GM12878 (cell line): Measurements from ENCODE around the gene PUS7L. TPM values are rescaled to one million over a fixed set of nuclear protein-coding genes. Genes with fewer than 3 reads are reported as not detected.
A peak's percentile ranks its signal among the peaks of the same experiment; 100 is the strongest.

ENCODE experiments used
- ATAC-seq: fragments of 200-7000 bp; cut with Tn5 transposase; 3 replicates; pipeline ENCODE4 v1.9.1; 2020; ENCODE audit warnings: mild to moderate bottlenecking, moderate library complexity
- BruUV-seq: library from RNA; stranded (reverse); fragments of 400-500 nt; replicated peaks from 2 replicates; lab custom pipeline; 2021; lab: Mats Ljungman, UMichigan
- CTCF ChIA-PET: fragments of 300-600 bp; sonication (Branson Sonifier 250); formaldehyde crosslinking; extraction: SDS; loops from one replicate; lab custom pipeline; 2021; ENCODE audit warnings: inconsistent platforms; lab: Yijun Ruan, JAX
- POLR2A ChIA-PET: fragments of 350-600 bp; formaldehyde crosslinking; extraction: SDS; loops from one replicate; lab custom pipeline; 2021; ENCODE audit warnings: inconsistent platforms; lab: Charles Lee
- RAD21 ChIA-PET: fragments of 300-600 bp; sonication (Branson Sonifier 250); formaldehyde crosslinking; loops from one replicate; lab custom pipeline; 2023; ENCODE audit warnings: antibody characterized with exemption; ENCODE audit not compliant: unreplicated experiment; lab: Charles Lee
- SMC1A ChIA-PET: fragments of 300-600 bp; sonication (Branson Sonifier 250); formaldehyde crosslinking; loops from one replicate; lab custom pipeline; 2023; ENCODE audit not compliant: unreplicated experiment, uncharacterized antibody; lab: Charles Lee
- DNase-seq: peaks from one replicate; pipeline ENCODE4 v3.0.0-alpha.2; 2011; ENCODE audit warnings: low read depth, low spot score
- FAIRE-seq: peaks from 3 replicates; lab custom pipeline; 2011; peaks lifted over from hg19 to GRCh38; lab: Jason Lieb, UNC
- H2AFZ ChIP-seq: 2 replicates; pipeline ENCODE4 v1.6.0; 2011; ENCODE audit warnings: low read depth, low read length, control low read depth; ENCODE audit not compliant: control insufficient read depth
- H3K27ac ChIP-seq: 2 replicates; pipeline ENCODE4 v1.5.1; 2011; ENCODE audit warnings: control low read depth; ENCODE audit not compliant: control insufficient read depth, insufficient read depth
- H3K27me3 ChIP-seq, 2 experiments: replicated peaks in 1 of 2; 2 replicates each; pipeline versions ENCODE4 v1.6.0 to v1.6.1; 2011; ENCODE audit warnings: low read length in 1 of 2; ENCODE audit not compliant: control insufficient read depth in 2 of 2, insufficient read depth in 2 of 2
- H3K36me3 ChIP-seq, 2 experiments: 2 replicates each; pipeline ENCODE4 v1.5.1; 2011; ENCODE audit warnings: low read length in 1 of 2; ENCODE audit not compliant: control insufficient read depth in 2 of 2, insufficient read depth in 2 of 2
- H3K4me1 ChIP-seq: 2 replicates; pipeline ENCODE4 v1.6.1; 2011; ENCODE audit warnings: mild to moderate bottlenecking, low read length, moderate library complexity, mixed read lengths; ENCODE audit not compliant: control insufficient read depth, insufficient read depth
- H3K4me2 ChIP-seq: 2 replicates; pipeline ENCODE4 v1.6.0; 2011; ENCODE audit warnings: control low read depth; ENCODE audit not compliant: control insufficient read depth, insufficient read depth
- H3K4me3 ChIP-seq: fragments of 200-600 bp; sonication (generic); 2 replicates; pipeline ENCODE4 v1.5.1; 2016
- H3K79me2 ChIP-seq: 2 replicates; pipeline ENCODE4 v1.6.0; 2011; ENCODE audit warnings: low read length; ENCODE audit not compliant: control insufficient read depth, insufficient read depth
- H3K9ac ChIP-seq: 2 replicates; pipeline ENCODE4 v1.8.0; 2011; ENCODE audit warnings: low read length, control low read depth, mixed read lengths; ENCODE audit not compliant: control insufficient read depth, insufficient read depth
- H3K9me3 ChIP-seq: replicated peaks from 3 replicates; pipeline ENCODE4 v1.5.1; 2011; ENCODE audit warnings: mild to moderate bottlenecking, low read length; ENCODE audit not compliant: control insufficient read depth, insufficient read depth
- H4K20me1 ChIP-seq: 2 replicates; pipeline ENCODE4 v1.6.0; 2011; ENCODE audit not compliant: control insufficient read depth, insufficient read depth
- BMI1 ChIP-seq: fragments of 450-650 bp; IDR thresholded peaks from 2 replicates; pipeline ENCODE4 v1.6.1; 2016; ENCODE audit warnings: mild to moderate bottlenecking, moderate library complexity, borderline replicate concordance
- ZBTB40 ChIP-seq: fragments of 450-650 bp; IDR thresholded peaks from 2 replicates; pipeline ENCODE4 v1.6.1; 2016; ENCODE audit warnings: mild to moderate bottlenecking, moderate library complexity, borderline replicate concordance
- WGBS: methylation state at CpG from one replicate; pipeline ENCODE4 v1.1.6; 2016; ENCODE audit warnings: low lambda C conversion rate; ENCODE audit not compliant: insufficient replicate concordance, insufficient coverage; ENCODE audit errors: missing lambda C conversion rate; 5-methylcytosine and 5-hydroxymethylcytosine counted together
- in situ Hi-C: fragments of 300-500 bp; cut with MboI; formaldehyde crosslinking; loops from 9 replicates; pipeline ENCODE4 v1.14.3; 2018; ENCODE audit warnings: mixed read lengths
- intact Hi-C: fragments of 100-400 bp; cut with micrococcal nuclease; formaldehyde crosslinking; loops from one replicate; pipeline ENCODE4 v1.14.2; 2022; ENCODE audit not compliant: unreplicated experiment
- polyA plus RNA-seq, 11 experiments: library from polyadenylated mRNA; depleted of rRNA in 4 of 11; unstranded in 6 of 11; stranded (reverse) in 5 of 11; fragments of >200 nt; fragmentation: Nextera tagmentation in 4 of 11; fragmentation: Illumina TruSeq in 1 of 11; extraction: Ambion mirVana in 4 of 11; extraction: Trizol in 1 of 11; gene quantifications; 1 replicate in 1 of 11; 2 replicates in 10 of 11; pipeline versions ENCODE4 v1.2.1 to v1.2.3, GENCODE V29; 2011 to 2016; ENCODE audit warnings: inconsistent platforms in 2 of 11, missing spikeins in 2 of 11, low read depth in 1 of 11
- total RNA-seq, 4 experiments: library from RNA; depleted of rRNA in 3 of 4; stranded (reverse); fragments of >200 nt in 3 of 4; fragmentation: Illumina TruSeq in 1 of 4; extraction: Trizol in 1 of 4; gene quantifications; 2 replicates each; pipeline versions ENCODE4 v1.2.1 to v1.2.3, GENCODE V29; 2013 to 2021
- TF ChIP-seq, protein P1 (sequence below): fragments of 450-650 bp; IDR thresholded peaks from 2 replicates; pipeline ENCODE4 v1.6.1; 2016; ENCODE audit warnings: mild to moderate bottlenecking

The PUS7L gene
- total and polyA plus RNA-seq, 10 of the 15 experiments (the other 5 are each of a cell fraction or from before 2014, with no cell fraction given) = 7.2 to 42.1 (median 19.6) TPM

DNA sequence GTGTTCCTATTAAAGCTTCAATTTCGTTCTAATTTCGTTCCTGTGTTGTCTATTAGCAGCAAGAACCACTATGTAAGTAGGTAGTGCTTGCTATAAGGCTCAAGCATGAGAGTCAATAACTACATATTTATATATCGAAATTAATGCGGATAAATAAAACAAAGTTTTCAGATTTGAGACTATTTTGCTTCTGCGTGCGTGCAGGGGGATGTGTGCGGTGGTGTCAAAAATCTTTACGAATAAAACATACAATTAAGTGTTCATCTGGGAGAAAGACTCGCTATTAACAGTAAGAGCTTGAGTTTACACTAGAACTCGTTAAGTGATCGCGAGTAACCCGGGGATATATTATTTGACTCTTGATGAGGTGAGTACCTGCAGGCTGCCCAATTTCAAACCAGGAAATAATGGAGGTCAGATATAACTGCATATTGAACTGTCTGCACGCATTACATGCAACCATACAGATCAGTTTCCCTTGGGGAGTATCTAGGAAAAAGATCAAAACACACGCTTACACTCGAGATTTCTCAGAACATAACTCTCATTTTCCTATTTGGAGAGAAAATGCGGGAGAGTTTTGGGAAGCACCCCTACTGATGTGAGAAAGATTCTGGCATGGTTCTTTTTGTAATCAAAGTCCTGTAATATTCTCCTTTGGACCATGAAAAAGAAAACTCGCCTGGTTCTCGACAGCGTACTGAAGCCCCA is 46.7 kb upstream of the PUS7L start:
- ATAC-seq (peak; percentile 51), FAIRE-seq (no peak), DNase-seq (no peak)
- Histone ChIP-seq H3K9me3 (no peaks in the 10 kb centered on the region), H3K4me3 (peak overlapping the region; percentile 84), H3K4me2 (peak overlapping the region; percentile 74), H3K4me1 (no peaks in the 10 kb centered on the region), H3K79me2 (peaks cover 40% of the 10 kb centered on the region), H3K27me3 (no peaks in the 10 kb centered on the region), H3K27ac (peak overlapping the region; percentile 96), H2AFZ (peak overlapping the region; percentile 84), H4K20me1 (no peaks in the 10 kb centered on the region), H3K9ac (peak overlapping the region; percentile 93), H3K36me3 (peaks cover 0 to 9% of the 10 kb centered on the region in 2 experiments; a peak in 2 of 4 replicates)
- ChIA-PET RAD21 (interaction anchor here (1.8 to 3.0 kb wide), 4 partner anchors 12 to 77 kb away, joined by 4 to 17 read pairs (median 8); partner anchors contain the start of genes IRAK4 and PUS7L), CTCF (interaction anchor here (1.2 to 3.7 kb wide), 2 partner anchors 45 to 77 kb away, joined by 5 to 21 read pairs; partner anchors contain the start of genes IRAK4 and PUS7L), SMC1A (interaction anchor here (0.8 to 3.8 kb wide), 11 partner anchors 9 to 80 kb away, joined by 3 to 12 read pairs (median 5); partner anchors contain the start of genes IRAK4 and PUS7L), POLR2A (interaction anchor here (0.7 to 3.0 kb wide), 4 partner anchors 8 to 77 kb away, joined by 4 to 24 read pairs (median 8); partner anchors contain the start of genes IRAK4, PUS7L and TMEM117)
- intact Hi-C loops (no loop called here), in situ Hi-C loops (no loop called here)
- WGBS = 18% methylated on average over 20 of the region's 20 CpGs
- BruUV-seq = TSS peak; percentile 59
- TF ChIP-seq, protein P1, sequence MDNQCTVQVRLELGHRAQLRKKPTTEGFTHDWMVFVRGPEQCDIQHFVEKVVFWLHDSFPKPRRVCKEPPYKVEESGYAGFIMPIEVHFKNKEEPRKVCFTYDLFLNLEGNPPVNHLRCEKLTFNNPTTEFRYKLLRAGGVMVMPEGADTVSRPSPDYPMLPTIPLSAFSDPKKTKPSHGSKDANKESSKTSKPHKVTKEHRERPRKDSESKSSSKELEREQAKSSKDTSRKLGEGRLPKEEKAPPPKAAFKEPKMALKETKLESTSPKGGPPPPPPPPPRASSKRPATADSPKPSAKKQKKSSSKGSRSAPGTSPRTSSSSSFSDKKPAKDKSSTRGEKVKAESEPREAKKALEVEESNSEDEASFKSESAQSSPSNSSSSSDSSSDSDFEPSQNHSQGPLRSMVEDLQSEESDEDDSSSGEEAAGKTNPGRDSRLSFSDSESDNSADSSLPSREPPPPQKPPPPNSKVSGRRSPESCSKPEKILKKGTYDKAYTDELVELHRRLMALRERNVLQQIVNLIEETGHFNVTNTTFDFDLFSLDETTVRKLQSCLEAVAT = peak; percentile 96
- no peak for TF ChIP-seq BMI1
- peak; percentile 40; the same call in 1 of the 2 replicates for TF ChIP-seq ZBTB40
